ENCODE data around the gene MBD3L3. TPM values are rescaled to one million over a fixed set of nuclear protein-coding genes. Genes with fewer than 3 reads are reported as not detected.

The MBD3L3 gene
- total and polyA plus RNA-seq, 10 of the 15 experiments (the other 5 are each of a cell fraction or from before 2014, with no cell fraction given): not detected

DNA sequence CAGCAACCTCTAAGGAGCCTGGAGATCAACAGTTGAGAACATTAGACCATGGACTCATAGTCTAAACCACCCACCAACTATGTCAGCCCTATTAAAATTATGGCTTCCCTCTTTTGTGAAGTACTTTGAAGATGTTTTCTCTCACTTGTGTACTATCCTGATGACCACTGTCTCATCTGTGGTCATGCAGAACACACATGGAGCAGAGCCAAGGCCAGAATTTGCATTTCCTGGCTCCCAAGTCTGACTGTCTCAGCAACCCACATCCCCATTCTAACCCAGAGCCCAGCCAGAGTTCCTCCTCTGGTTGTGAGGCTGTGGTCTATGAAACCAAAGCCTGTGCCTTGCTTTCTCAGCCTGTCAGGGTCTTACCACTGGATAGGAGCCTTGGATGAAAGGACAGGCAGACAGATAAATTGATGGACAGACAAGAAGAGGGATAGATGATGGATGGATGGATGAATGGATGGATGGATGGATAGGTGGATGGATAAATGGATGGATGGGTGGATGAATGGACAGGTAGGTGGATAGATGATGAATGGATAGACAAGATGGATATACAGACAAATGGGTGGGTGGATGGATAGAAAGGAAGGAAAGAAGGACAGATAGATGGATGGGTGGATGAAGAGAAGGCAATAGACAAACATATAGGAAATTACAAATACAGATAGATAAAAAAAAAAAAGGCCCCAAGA lies 46.4 kb upstream of the MBD3L3 start:
- no TSS peak for BruUV-seq (replicated peaks)
- in situ Hi-C loops (cut with MboI): loop anchor here (5.0 kb wide), 1 partner anchor 237 kb away; no protein-coding TSS in a partner anchor
- SMC1A ChIA-PET (ENCODE audit: uncharacterized antibody, unreplicated experiment): no interaction called here
- no peak for TF ChIP-seq MEF2A (IDR thresholded peaks at IDR 0.05; ENCODE audit: insufficient read depth, low read depth, low read length)
- no peak for TF ChIP-seq E2F4 (IDR thresholded peaks at IDR 0.05; ENCODE audit: low read depth, low read length)
- 0 out of 2 replicates have a peak, but pooled peaks have one; percentile 5 for TF ChIP-seq RAD21 (IDR thresholded peaks at IDR 0.05; ENCODE audit: insufficient read depth, low read depth, low read length)
- peak; percentile 19; the same call in 1 of the 2 replicates for TF ChIP-seq PAX5 (IDR thresholded peaks at IDR 0.05; ENCODE audit: borderline replicate concordance, low read depth, low read length)
- no peak for TF ChIP-seq DPF2 (IDR thresholded peaks at IDR 0.05)
- no peak for TF ChIP-seq EGR1 (IDR thresholded peaks at IDR 0.05; ENCODE audit: borderline replicate concordance in 1 of 2, low read depth in 2 of 2, low read length in 2 of 2)
- TF ChIP-seq, protein P1, sequence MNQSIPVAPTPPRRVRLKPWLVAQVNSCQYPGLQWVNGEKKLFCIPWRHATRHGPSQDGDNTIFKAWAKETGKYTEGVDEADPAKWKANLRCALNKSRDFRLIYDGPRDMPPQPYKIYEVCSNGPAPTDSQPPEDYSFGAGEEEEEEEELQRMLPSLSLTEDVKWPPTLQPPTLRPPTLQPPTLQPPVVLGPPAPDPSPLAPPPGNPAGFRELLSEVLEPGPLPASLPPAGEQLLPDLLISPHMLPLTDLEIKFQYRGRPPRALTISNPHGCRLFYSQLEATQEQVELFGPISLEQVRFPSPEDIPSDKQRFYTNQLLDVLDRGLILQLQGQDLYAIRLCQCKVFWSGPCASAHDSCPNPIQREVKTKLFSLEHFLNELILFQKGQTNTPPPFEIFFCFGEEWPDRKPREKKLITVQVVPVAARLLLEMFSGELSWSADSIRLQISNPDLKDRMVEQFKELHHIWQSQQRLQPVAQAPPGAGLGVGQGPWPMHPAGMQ (IDR thresholded peaks at IDR 0.05; ENCODE audit: borderline replicate concordance): no peak
- TF ChIP-seq EP300 (IDR thresholded peaks at IDR 0.05; ENCODE audit: borderline replicate concordance in 1 of 2, control insufficient read depth in 1 of 2, low read depth in 2 of 2, low read length in 2 of 2): no peak
- TF ChIP-seq NFXL1 (IDR thresholded peaks at IDR 0.05; ENCODE audit: borderline replicate concordance): no peak
- no peak for TF ChIP-seq PAX8 (IDR thresholded peaks at IDR 0.05)
- TF ChIP-seq YY1 (IDR thresholded peaks at IDR 0.05; ENCODE audit: low read depth, low read length): no peak
- TF ChIP-seq RB1 (IDR thresholded peaks at IDR 0.05; ENCODE audit: borderline replicate concordance): no peak
- no peak for TF ChIP-seq BCL11A (IDR thresholded peaks at IDR 0.05; ENCODE audit: low read depth, low read length)
- TF ChIP-seq, protein P2, sequence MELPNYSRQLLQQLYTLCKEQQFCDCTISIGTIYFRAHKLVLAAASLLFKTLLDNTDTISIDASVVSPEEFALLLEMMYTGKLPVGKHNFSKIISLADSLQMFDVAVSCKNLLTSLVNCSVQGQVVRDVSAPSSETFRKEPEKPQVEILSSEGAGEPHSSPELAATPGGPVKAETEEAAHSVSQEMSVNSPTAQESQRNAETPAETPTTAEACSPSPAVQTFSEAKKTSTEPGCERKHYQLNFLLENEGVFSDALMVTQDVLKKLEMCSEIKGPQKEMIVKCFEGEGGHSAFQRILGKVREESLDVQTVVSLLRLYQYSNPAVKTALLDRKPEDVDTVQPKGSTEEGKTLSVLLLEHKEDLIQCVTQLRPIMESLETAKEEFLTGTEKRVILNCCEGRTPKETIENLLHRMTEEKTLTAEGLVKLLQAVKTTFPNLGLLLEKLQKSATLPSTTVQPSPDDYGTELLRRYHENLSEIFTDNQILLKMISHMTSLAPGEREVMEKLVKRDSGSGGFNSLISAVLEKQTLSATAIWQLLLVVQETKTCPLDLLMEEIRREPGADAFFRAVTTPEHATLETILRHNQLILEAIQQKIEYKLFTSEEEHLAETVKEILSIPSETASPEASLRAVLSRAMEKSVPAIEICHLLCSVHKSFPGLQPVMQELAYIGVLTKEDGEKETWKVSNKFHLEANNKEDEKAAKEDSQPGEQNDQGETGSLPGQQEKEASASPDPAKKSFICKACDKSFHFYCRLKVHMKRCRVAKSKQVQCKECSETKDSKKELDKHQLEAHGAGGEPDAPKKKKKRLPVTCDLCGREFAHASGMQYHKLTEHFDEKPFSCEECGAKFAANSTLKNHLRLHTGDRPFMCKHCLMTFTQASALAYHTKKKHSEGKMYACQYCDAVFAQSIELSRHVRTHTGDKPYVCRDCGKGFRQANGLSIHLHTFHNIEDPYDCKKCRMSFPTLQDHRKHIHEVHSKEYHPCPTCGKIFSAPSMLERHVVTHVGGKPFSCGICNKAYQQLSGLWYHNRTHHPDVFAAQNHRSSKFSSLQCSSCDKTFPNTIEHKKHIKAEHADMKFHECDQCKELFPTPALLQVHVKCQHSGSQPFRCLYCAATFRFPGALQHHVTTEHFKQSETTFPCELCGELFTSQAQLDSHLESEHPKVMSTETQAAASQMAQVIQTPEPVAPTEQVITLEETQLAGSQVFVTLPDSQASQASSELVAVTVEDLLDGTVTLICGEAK (IDR thresholded peaks at IDR 0.05; ENCODE audit: borderline replicate concordance): no peak
- TF ChIP-seq SUZ12 (IDR thresholded peaks at IDR 0.05; ENCODE audit: unreplicated experiment): no peak
- no peak for TF ChIP-seq JUND (IDR thresholded peaks at IDR 0.05; ENCODE audit: low read depth, low read length)
- no peak for TF ChIP-seq SMC3 (IDR thresholded peaks at IDR 0.05; ENCODE audit: borderline replicate concordance, low read length)
- no peak for TF ChIP-seq NR2C1 (IDR thresholded peaks at IDR 0.05)

More for the DNA sequence above, 46.4 kb upstream of the MBD3L3 start:
- no peaks in the 10 kb centered on the region for H3K79me2 ChIP-seq (ENCODE audit: control insufficient read depth, insufficient read depth, low read length)
- ATAC-seq (peak; percentile 56), DNase-seq (ENCODE audit: low read depth, low spot score) (peak; percentile 40), FAIRE-seq (no peak)
- no peak overlapping the region for H2AFZ ChIP-seq (ENCODE audit: control insufficient read depth, low read depth, low read length)
- H3K9ac ChIP-seq (ENCODE audit: control insufficient read depth, insufficient read depth, low read length): no peak overlapping the region
- RAD21 ChIA-PET (ENCODE audit: unreplicated experiment): interaction anchor here (1.6 kb wide), 1 partner anchor 240 kb away, joined by 4 read pairs; no protein-coding TSS in a partner anchor
- no peak overlapping the region for H3K4me3 ChIP-seq
- POLR2A ChIA-PET: no interaction called here
- H4K20me1 ChIP-seq (ENCODE audit: control insufficient read depth, insufficient read depth): no peaks in the 10 kb centered on the region
- H3K9me3 ChIP-seq (replicated peaks; ENCODE audit: control insufficient read depth, insufficient read depth, low read length): no peaks in the 10 kb centered on the region
- peaks cover 11% of the 10 kb centered on the region for H3K4me1 ChIP-seq (ENCODE audit: control insufficient read depth, insufficient read depth, low read length)
- H3K27me3 ChIP-seq (replicated peaks in 1 of 2; ENCODE audit: control insufficient read depth in 2 of 2, insufficient read depth in 2 of 2, low read length in 1 of 2): no peaks in the 10 kb centered on the region
- H3K4me2 ChIP-seq (ENCODE audit: control insufficient read depth, insufficient read depth): 0 out of 2 replicates have a peak overlapping the region, but pooled peaks have one; percentile 18
- H3K27ac ChIP-seq (ENCODE audit: control insufficient read depth, insufficient read depth): no peak overlapping the region
- intact Hi-C loops (cut with micrococcal nuclease; ENCODE audit: unreplicated experiment): loop anchor here (5.0 kb wide), 1 partner anchor 702 kb away; no protein-coding TSS in a partner anchor
- no peaks in the 10 kb centered on the region for H3K36me3 ChIP-seq (ENCODE audit: control insufficient read depth in 2 of 2, insufficient read depth in 2 of 2, low read length in 1 of 2)
- CTCF ChIA-PET: interaction anchor here (5.7 kb wide), 1 partner anchor 236 kb away, joined by 62 read pairs; no protein-coding TSS in a partner anchor

Measured in GM12878 (cell line).